Eye (tissue), 1 donor: ENCODE results near the gene HLTF.
"Not testable (repeated sequence)": the region's sequence is repeated elsewhere in the genome, so short reads cannot be mapped to it uniquely, and the experiment has no call there.

ENCODE experiments used
- DNase-seq: peaks from one replicate; pipeline ENCODE4 v3.0.0-alpha.2; 2015

Gene HLTF

DNA sequence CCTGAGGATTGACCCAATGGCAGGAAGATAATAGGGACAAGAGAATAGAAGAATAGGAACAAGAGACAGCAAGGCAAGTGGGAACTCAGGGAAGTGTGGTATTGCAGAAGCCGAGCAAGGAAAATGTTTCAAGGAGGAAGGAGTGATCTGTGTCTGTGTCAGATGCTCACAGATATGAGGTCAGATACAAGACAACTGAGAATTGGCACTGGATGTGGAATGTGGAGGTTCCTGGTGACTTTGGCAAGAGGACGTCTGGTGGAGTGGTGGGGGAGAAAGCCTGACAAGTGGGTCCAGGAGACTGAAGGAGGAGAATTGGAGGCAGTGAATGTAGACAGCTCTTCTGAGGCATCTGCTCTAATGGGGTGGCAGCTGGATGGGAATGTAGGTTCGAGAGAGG lies 70.9 kb downstream of the HLTF start:
- no peak for DNase-seq

DNA sequence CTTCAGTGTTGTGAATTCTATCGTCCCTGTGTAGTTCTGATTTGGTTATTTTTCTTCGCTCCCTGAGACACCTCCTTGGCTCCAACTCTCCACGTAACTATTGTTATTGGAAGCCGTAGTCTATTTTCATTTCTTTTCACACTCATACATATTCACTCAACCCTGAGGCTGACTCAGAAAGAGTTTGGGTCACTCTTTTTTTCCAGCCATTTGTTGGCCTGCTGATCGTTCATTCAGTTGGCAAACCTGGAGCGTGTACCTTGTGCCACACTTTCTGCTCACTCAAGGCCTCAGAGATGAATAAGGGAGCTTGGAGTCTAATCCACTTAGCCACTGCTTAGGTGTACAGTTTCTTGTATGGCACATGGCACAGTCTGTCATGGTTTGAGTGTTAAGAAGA lies 72.6 kb downstream of the HLTF start:
- DNase-seq = no peak

DNA sequence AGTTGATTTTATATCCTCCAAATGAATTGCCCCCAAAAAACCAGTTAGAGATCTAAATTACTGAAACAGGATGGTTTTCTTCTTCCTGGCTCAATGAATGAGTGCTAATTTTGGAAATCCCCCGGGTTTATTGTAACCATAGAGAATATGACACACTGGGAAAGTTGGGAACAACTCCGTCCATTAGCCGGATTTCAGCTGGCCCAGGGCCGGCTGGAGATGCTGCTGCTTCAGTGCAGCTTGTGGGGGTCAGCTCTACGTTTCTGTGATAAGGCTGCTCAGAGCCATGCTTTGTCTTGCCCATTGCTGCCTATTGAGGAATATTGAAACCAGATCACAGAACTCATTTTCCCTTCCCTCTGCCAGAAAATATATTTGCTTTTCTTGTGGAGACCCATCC lies 74.7 kb downstream of the HLTF start:
- no peak for DNase-seq

DNA sequence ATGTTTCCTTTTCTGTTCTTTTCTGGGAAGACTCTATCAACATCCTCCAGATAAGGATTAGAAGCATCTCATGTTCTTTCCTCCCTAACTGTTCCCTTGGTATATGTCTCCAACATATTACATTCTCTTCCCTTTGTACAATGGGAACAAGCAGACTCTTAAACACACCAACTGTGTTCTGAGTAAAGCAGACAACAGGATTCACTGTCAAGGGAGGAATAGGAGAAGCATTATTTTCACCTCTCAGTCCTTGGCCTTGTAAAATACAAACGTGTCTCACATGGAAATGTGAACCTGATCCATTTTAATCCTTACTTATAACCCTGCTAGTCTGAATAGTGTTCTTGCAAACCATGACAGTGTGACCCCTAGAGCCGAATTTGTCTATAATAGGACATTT lies 75.4 kb downstream of the HLTF start:
- DNase-seq = no peak

DNA sequence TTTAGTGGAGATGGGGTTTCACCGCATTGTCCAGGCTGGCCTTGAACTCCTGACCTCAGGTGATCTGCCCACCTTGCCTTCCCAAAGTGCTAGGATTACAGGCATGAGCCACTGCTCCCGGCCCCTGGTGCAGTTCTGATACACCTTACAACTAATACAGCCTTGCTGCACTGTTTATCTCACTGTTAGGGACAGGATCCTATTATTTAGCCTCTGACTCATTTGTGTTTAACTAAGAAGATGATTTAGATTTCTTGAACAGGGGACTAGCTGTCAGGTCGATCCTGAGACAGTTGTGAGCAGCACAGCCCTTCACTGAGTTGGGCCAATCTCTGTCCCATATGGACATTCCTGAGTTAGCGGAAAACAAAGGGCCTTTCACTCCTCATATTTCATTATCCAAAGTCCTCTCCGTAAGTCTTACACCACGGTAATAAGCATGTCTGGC lies 75.8 kb downstream of the HLTF start:
- peak; percentile 67 for DNase-seq

DNA sequence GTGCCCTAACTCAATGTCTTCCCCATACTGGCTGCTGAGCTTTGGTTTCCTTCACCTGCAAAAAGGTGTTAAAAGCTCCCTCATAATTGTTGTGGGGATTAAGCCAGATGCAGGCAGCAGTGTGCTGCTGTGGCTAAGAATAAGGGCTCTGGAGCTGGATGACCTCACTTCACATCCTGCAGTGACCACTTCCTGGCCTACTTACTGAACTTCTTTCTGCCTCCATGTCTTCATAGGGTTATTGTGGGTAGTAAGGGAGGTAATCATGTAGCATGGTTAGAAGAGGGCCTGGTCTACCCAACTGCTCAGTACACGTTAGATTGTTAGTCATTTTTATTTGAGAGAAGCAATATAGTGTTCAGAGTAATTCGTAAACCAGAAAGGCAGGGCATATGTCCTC lies 76.6 kb downstream of the HLTF start:
- DNase-seq = no peak

DNA sequence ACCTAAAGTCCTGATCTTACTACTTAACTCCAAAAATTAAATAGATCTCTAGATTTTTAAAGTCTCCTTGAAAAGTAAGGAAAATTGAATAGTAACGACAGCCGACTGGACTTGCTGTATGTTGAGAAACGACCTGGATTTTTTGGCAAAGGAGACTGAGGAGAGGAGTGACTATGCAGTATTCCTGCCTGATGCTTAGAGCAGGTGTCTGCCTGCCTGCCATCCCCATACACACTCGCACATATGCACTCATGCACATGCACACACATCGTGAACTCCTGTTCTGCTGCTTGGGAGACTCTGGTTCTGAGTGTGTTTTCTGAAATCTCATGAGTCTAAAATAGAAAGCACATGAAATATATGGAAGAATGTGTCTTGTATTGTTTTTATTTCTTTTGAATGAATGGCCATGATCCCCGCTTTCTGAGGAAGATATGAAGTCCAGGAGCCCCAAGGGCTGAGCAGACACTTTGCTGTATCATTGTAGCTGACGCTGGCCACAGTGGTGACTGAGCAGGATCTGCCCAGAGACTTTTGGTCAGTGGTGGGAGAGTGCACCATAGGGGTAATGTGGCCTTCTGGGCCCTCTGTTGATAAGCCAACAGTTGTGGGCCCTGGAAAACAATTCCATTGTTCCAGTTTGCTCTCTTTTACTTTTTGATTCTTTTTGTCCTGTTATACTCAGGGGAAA lies 78.6 kb downstream of the HLTF start:
- DNase-seq = no peak

DNA sequence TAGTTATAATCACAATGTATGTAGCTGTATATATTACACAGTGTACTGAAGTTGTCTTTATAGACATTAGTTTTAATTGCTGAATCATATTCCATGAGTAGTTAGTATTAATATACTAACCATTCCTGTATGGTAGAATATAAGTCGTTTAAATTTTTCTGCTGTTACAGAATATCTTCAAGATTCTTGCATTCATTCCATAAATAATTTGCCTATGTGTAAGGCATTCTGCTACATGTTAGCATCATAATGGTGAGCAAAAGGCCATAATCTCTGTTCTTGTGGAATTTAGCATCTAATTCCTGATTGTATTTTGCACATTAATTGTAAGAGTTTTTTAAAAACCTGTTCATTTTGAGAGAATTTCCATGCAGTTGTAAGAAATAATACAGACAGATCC lies 80.9 kb downstream of the HLTF start:
- no peak for DNase-seq

DNA sequence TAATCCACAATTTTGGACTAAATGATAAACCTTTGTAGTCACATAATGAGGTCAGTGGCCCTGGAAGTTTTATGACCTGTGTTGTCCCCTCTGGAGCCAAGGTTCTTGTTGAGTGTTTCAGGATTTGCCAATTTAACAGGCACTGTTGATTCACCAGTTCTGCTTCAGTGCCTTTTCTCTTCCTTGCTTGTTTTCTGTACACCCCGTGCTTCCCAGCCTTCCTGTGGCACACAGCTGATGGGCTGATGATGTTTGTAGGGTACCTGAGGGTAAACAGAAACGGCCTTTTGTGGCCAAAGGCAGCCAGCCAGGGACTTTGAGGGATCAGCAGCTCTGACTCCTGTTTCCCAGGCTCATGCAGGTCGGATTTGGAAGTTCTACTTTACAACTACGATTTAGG lies 81.7 kb downstream of the HLTF start:
- no peak for DNase-seq

DNA sequence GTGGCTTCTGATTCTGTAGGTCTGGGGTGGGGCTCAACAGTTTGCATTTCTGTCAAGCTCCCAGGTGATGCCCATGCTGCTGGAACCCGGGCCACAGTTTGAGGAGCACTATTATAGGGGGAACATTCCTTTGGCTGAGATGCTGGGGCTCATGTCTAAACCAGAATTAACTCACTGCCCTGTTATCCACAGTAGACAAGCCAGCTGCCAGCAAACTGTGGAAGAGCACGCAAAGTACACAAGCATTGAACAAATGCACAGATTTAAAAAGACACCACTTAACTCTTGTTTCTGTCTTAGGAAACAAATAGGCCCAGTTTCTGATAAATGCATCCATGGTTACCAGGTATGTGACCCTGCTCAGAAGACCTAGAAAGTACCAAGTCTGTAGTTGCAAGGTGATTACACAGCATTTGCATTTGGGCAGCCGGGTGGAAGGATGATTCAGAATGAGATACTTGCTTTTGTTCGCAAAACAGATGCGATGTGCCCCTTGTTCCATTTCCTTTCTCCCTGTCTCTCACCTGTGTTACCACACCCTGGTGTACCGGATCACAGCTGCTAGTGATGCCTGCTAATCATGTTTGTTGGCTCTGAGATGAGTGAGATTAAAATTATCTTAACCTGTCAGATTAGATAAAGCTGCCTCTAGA lies 82.6 kb downstream of the HLTF start:
- no peak for DNase-seq

DNA sequence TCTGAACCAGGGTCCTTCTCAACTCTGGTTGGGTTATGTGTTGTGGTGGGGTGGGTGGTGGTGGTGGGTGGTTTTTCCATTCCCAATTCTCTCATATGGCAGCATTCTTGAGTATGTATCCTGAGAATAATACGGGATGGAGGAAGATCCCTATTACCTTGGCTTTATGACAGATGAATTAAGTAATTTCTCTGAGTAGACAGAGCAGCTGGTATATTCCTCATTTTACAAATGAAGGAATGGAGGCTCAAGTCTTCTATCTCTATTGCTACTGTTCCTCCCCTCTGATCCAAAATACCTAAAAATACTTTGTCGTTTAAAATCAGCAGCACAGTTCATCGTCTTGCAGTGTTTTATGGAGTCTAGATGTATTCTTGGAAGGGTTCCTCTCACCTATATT lies 84.6 kb downstream of the HLTF start:
- no peak for DNase-seq

DNA sequence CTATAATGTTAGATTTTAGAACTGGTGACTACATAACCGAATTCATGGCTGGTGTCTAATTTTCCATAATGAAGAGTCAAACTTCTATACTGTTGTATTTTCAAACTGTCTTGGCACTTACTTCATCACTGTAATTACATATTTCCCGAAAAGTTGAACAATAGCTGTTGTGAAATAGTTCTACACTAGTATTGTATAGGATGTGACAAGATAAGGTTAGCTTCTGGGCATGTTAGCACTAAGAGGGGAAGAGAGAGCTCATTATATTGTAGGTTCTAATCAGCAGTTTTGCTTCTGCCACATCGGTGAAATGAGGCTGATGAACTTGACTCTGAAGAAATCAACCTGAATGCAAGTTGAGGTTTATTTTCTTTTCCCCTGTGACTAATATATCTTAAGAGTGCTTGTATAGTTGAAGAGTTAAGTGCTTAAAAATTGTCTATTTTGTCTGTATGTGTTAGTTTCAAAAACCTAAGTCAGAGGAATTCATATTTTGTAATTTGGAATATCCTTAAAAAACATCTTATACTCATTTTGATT lies 86.1 kb downstream of the HLTF start:
- no peak for DNase-seq

DNA sequence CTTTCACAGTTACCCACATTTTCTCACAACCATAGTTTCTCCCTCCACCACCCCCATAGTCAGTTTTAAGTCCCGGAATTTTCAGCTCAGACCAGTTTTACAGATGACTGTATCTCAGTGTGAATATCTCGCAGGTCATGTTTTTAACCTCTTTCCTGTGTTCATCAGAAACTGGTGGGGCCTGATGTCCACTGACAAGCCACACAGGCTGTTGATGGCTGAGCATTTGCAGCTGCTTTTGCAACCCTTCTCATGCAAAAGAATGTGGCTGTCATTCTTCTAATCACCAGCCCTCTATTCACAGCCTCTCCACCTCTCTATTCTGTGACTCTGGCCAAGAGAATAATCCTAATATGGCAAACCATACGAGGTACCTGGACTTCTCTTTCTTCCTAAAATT lies 86.5 kb downstream of the HLTF start:
- peak; percentile 44 for DNase-seq

DNA sequence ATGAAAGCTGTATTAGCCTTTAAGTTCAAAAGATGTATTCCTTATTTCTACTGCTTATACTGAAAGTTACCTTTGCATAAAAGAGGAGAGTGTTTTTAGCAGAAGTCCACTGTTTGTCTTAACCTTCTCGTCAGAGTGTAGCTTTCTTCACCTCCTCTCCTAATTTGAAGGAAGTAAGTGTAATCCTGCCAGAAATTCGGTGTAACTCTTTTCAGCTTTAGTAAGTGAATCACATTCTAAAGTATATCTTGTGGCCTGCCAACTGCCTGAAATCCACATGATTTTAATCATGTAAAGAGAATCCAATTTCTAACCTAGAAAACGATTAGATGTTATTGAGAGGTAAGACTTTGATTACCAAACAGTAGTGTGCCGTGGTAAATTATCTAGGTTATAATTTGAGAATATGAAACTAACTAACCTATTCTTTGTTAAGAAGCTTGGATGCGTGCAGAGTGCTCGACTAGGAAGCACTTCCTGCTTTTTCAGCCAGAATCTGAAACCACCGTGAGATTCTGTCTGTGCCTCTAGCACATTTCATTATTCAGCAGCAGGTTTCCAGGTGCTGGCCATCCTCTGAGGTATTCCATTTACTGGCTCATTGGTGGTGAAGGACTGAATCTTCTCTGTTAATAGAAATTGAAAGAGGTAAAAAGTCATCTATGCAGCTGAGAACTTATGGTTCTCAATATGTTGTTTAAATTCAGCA lies 87.5 kb downstream of the HLTF start:
- no peak for DNase-seq

DNA sequence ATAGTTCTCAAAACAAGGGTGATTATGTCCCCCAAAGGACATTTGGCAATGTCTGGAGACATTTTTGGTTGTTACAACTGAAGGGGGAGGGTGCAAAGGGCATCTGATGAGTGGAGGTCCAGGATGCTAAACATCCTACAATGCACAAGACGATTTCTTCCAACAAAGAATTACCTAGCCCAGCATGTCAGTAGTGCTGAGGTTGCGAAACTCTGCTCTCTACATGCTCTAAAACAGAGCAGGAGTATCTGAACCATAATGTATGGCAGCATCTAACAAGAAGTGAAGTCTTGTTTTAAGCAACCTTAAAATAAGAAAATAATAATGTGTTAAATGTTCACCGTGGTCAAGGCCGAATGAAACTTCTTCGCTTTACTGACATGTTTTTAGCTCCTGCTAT lies 88.0 kb downstream of the HLTF start:
- no peak for DNase-seq

DNA sequence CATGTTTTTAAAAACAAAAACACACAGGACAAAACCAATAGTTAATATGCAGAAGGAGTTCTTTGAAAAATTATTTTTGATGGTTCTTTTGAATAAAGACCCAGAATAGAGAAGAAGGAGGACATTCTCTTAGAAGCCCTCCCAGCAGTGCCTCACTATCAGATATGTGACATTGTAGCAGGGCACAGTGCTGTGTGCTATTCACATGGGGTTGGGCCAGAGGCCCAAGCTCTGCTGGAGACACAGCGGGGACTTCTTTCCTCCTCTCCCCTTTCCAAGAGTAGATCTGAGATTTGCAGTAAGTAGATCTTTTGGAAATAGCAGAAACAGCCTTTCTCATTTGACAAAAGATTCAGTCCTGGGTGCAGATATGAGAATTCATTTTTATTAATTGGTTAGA lies 88.7 kb downstream of the HLTF start:
- DNase-seq = no peak

DNA sequence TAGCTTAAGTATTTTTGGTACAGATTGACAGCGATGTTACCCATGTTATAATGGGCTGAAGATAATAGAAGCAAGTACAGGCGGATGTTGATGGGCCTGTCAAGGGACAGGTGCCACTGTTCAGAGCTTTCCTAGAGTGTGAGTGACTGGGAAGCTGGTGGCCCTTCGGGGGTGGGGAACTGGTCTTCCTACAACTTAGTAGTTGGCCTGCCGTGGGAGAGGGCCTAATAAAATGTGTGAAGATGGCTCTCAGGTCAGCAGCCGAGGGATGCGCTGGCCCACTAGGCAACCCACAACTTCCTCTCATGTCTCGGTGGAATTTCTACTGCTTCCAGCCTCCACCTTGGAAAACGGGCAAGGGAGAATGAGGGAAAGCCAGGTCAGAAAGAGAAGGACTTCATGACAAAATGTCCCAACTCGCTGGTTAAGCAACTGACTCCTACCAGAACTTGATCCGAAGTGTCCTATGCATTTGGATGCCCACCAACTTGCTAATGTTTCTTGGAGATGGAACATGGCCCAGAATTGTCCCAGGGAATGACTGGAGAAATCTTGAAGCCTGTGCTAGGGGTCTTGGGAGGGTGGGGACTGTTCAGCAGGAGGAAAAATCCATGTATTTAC lies 93.6 kb downstream of the HLTF start:
- no peak for DNase-seq

DNA sequence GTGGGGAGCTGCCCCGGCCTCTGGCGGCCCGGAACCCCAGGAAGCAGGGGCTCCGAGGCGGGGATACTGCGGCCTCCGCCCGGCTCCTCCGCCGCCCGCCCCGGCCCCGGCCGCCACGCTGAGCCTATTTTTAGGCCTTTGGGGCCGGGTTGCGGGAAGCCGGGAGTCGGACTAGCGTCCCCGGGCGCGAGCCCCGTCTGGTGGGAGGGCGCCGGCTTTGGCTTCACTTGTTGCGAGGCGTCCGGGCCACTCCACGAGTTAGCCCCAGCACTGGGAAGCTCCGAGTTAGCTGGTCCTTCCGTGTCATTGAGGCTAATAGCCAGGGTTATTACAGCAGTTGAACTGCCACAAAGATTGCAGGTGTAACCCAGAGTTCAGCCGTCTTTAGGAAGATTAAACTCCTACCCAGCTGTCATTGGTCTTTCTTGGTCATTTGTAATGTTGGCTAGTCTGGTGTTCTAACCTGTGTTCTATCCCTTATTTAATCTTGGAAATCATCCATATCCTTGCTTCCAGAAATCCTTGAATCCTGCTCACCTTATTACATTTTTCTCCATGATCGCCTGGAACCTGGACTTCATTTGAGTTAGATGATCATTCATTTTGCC lies 94.2 kb downstream of the HLTF start:
- peak; percentile 74 for DNase-seq

DNA sequence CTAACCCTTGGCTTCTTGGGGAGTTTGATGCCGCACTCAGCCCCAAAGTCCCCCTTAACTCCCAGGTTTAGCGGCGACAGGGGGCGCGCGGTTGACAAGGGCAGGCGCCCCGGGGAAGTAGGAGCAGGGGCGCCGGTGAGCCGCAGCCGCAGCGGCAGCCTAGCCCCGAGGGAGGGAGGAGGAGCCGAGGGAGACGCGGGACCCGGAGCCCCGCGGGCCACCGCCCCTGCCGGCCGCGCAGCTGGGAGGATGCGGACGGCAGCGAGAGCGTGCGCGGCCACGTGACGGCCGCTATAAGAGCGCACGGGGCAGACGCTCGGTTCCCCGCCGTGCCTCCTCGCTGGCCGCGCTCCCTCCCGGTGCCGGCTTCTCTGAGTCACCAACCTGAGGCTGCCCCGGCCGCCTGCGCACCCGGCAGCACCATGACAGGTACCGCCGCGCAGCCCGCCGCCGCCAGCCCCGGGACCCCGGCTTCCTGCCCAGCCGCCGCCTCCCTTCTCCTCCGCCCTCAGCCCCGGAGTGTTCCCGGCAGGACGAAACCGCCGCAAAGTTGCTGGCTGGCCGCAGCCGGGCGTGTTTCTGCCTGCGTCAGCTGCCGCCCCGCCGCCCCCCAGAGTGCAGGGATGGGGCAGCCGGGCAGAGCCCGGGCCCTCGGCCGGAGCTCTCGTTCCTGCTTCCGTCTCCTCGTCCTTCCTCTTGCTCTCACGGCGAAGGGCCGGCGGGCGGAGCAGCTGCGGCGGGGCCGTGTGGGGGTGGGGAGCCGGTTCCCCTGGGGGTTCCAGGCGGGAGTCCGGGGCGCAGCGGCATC lies 94.9 kb downstream of the HLTF start, which contains the start of gene GYG1:
Gene GYG1 (plus strand): TSS at position 322 of the 808 bp plus-strand sequence. CDS start 101 bp downstream, at position 423.
- peak; percentile 89 for DNase-seq

DNA sequence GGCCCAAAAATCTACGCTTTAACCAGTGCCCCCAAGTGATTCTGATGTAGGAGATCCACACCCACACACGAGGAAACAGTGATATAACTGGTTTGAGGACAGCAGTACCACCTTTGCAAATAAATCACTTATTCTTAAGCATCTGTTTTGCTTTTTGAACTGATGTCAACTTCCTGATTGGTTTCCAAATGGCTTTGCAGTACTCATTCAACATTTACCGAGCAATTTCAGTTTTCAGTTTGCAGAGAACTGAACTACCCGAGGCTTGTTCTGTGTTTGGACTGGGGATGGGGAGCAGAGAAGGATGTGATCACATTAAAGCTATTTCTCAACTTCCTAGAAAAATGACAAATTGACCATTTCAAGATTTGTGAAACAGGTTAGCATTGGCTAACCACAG lies 96.1 kb downstream of the HLTF start:
- no peak for DNase-seq

DNA sequence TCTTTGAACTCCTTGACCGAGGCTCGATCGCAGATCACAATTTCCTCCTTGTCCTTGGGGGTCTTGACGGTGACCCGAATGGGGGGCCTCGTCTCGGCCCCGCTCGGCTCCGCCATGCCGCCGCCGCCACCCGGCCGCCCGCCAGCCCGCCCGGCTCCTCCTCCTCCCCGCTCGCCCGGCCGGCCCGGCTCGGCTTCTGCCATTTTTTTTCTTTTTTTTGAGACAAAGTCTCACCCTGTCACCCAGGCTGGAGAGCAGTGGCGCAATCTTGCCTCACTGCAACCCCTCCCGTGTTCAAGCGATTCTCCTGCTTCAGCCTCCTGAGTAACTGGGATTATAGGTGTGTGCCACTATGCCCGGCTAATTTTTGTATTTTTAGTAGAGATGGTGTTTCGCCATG lies 98.8 kb downstream of the HLTF start:
- not testable (repeated sequence) for DNase-seq

DNA sequence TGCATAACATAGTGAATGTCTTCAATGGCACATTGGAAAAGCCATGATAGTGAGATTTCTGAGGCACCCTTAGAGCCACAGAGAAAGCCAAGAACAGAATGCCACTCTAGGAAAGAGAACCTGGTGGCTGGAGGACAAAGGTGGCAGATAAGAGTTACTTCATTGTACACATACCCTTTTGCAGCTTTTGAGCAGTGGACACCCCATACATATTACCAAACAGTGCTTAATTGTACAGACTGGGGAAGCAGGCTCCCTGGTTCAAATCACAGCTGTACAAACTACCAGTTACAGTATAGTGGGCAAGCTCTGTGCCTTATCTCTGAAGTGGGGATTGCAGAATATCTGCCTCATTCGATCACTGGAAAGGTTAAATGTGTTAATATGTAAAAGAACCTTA lies 105.1 kb downstream of the HLTF start:
- DNase-seq = no peak
